WI38 (cell line): Measurements from ENCODE around the gene FBXO45.
A peak's percentile ranks its signal among the peaks of the same experiment; 100 is the strongest.
"Not testable (repeated sequence)": the region's sequence is repeated elsewhere in the genome, so short reads cannot be mapped to it uniquely, and the experiment has no call there.

Experiments used
- H3K4me3 ChIP-seq: 2 replicates; pipeline ENCODE4 v1.5.1; 2011; ENCODE audit warnings: low read depth, mild to moderate bottlenecking, control low read depth, low read length
- CTCF ChIP-seq: IDR thresholded peaks from 2 replicates; pipeline ENCODE4 v1.5.1; 2012; ENCODE audit warnings: low read depth, mild to moderate bottlenecking, control low read depth, low read length

FBXO45 gene

GRCh38 chr3:196568246-196569002 lies at the start of gene FBXO45, which contains the start of gene WDR53:
FBXO45 (plus strand) TSS chr3:196568660; CDS start chr3:196568985, 325 bp downstream.
WDR53 (minus strand) TSS chr3:196568554; CDS start chr3:196561475, 7,079 bp downstream.
- peak within 1 kb of the TSS; percentile 100 for H3K4me3 ChIP-seq
- TF ChIP-seq CTCF = no peak

GRCh38 chr3:196518966-196519717 lies 49.3 kb upstream of the FBXO45 start:
- peak; percentile 49 for TF ChIP-seq CTCF
- no peak overlapping the region for H3K4me3 ChIP-seq

- no peak overlapping the region for H3K4me3 ChIP-seq
Observed at GRCh38 chr3:196519718-196520082, 48.8 kb upstream of the FBXO45 start.

GRCh38 chr3:196521291-196521690 lies 47.2 kb upstream of the FBXO45 start:
- not testable (repeated sequence) for H3K4me3 ChIP-seq

More at GRCh38 chr3:196519718-196520082, 48.8 kb upstream of the FBXO45 start:
- no peak for TF ChIP-seq CTCF

- H3K4me3 ChIP-seq = no peak overlapping the region
- no peak for TF ChIP-seq CTCF
Observed at GRCh38 chr3:196523841-196524240, 44.6 kb upstream of the FBXO45 start.

GRCh38 chr3:196524527-196524926 lies 43.9 kb upstream of the FBXO45 start:
- no peak for TF ChIP-seq CTCF
- no peak overlapping the region for H3K4me3 ChIP-seq

GRCh38 chr3:196525141-196525540 lies 43.3 kb upstream of the FBXO45 start:
- no peak for TF ChIP-seq CTCF
- no peak overlapping the region for H3K4me3 ChIP-seq
